Spleen (tissue), 11 donors: ENCODE measurements around the gene ANKZF1. TPM values are rescaled to one million over a fixed set of nuclear protein-coding genes. Genes with fewer than 3 reads are reported as not detected.

Experiments
- DNase-seq: peaks from one replicate; pipeline ENCODE4 v3.0.0-alpha.2; 2020
- H3K27ac ChIP-seq, 8 donors: fragments of 200-600 bp; sonication (generic) in 7 of 8; 1 replicate in 4 of 8; 2 replicates in 4 of 8; pipeline versions ENCODE4 v1.5.0 to v1.8.0; 2016 to 2021; ENCODE audit warnings: inconsistent platforms in 4 of 8, mild to moderate bottlenecking in 4 of 8, moderate library complexity in 1 of 8
- H3K27me3 ChIP-seq, 7 donors: fragments of 200-600 bp; sonication (generic) in 6 of 7; replicated peaks in 1 of 7; 1 replicate in 4 of 7; 2 replicates in 3 of 7; pipeline versions ENCODE4 v1.5.0 to v1.8.0; 2016 to 2021; ENCODE audit warnings: inconsistent platforms in 3 of 7, mild to moderate bottlenecking in 1 of 7
- H3K36me3 ChIP-seq, 6 donors: fragments of 200-600 bp; sonication (generic) in 5 of 6; 1 replicate in 4 of 6; 2 replicates in 2 of 6; pipeline versions ENCODE4 v1.5.0 to v1.8.0; 2016 to 2021; ENCODE audit warnings: inconsistent platforms in 2 of 6
- H3K4me1 ChIP-seq, 6 donors: fragments of 200-600 bp; sonication (generic) in 5 of 6; 1 replicate in 3 of 6; 2 replicates in 3 of 6; pipeline versions ENCODE4 v1.5.0 to v1.8.0; 2016 to 2021; ENCODE audit warnings: inconsistent platforms in 3 of 6
- H3K4me3 ChIP-seq, 8 donors: fragments of 200-600 bp; sonication (generic) in 7 of 8; 1 replicate in 4 of 8; 2 replicates in 4 of 8; pipeline versions ENCODE4 v1.5.0 to v1.8.0; 2016 to 2021; ENCODE audit warnings: inconsistent platforms in 4 of 8, mild to moderate bottlenecking in 4 of 8, moderate library complexity in 2 of 8
- H3K9me3 ChIP-seq, 8 donors: fragments of 200-600 bp; sonication (generic) in 7 of 8; 1 replicate in 4 of 8; 2 replicates in 4 of 8; pipeline versions ENCODE4 v1.5.0 to v1.8.0; 2016 to 2021; ENCODE audit warnings: inconsistent platforms in 4 of 8
- CTCF ChIP-seq, 11 experiments: fragments of 200-600 bp in 7 of 11; fragments of 450-650 bp in 4 of 11; sonication (generic) in 4 of 11; IDR thresholded peaks in 8 of 11; conservative IDR thresholded peaks in 3 of 11; 1 replicate in 7 of 11; 2 replicates in 4 of 11; pipeline versions ENCODE4 v1.4.0 to v1.8.0; 2016 to 2021; ENCODE audit warnings: antibody characterized with exemption in 11 of 11, inconsistent platforms in 4 of 11, mild to moderate bottlenecking in 1 of 11
- POLR2A ChIP-seq, 3 donors: fragments of 450-650 bp; IDR thresholded peaks; one replicate each; pipeline ENCODE4 v1.5.1; 2017; ENCODE audit warnings: antibody characterized with exemption in 3 of 3, mild to moderate bottlenecking in 1 of 3
- POLR2AphosphoS5 ChIP-seq, 3 donors: sonication (generic); formaldehyde crosslinking; IDR thresholded peaks; one replicate each; pipeline ENCODE4 v1.5.1; 2017; ENCODE audit warnings: antibody characterized with exemption in 3 of 3
- WGBS, 5 donors: extraction: QIAGEN DNeasy Blood & Tissue Kit in 3 of 5; methylation state at CpG; one replicate each; pipeline versions ENCODE4 v1.1.5 to v1.1.7; 2013 to 2018; 5-methylcytosine and 5-hydroxymethylcytosine counted together
- intact Hi-C: fragments of 100-400 bp; cut with DNase I; formaldehyde crosslinking; loops from one replicate; pipeline ENCODE4 v1.15.0; 2023; ENCODE audit warnings: low total_unique reads
- polyA plus RNA-seq, 3 donors: library from polyadenylated mRNA; stranded (reverse); fragments of 200-250 nt; gene quantifications; one replicate each; pipeline ENCODE4 v1.2.1, GENCODE V29; 2013
- total RNA-seq, 7 donors: library from RNA; depleted of rRNA in 3 of 7; stranded (reverse); fragments of >200 nt in 3 of 7; fragmentation: NEBNext Ultra II Directional in 4 of 7; extraction: Animal tissue kit (Norgen Biotek cat#: 25700) in 4 of 7; gene quantifications; one replicate each; pipeline versions ENCODE4 v1.1.0 to v1.2.1, GENCODE V29; 2016 to 2021
- donor health status: healthy with polysubstance abuse.
- donor health status: DM: no; HTN: no; CAD: no; lungs with moderate emphysema.
- donor health status: DM: no; HTN: no; CAD: no.
- donor health status: Bipolar disorder and iron deficiency.
- donor health status: healthy.
- donor health status: DM: no; HTN: no; CAD: no.
- donor health status: DM: yes; HTN: yes; CAD: no.

Gene ANKZF1
- total and polyA plus RNA-seq, 10 donors: 30.5 to 141 (median 71.1) TPM

GRCh38 chr2:219284501-219285372 lies 55.1 kb downstream of the ANKZF1 start:
- no peaks in the 10 kb centered on the region for H3K27me3 ChIP-seq
- intact Hi-C loops: no loop called here
- peak; percentile 71 for DNase-seq
- TF ChIP-seq CTCF (IDR thresholded peaks at IDR 0.05 in 8 of 11, conservative IDR thresholded peaks at IDR 0.05 in 3 of 11): no peak
- no peak for TF ChIP-seq POLR2A (IDR thresholded peaks at IDR 0.05)
- no peak for TF ChIP-seq POLR2AphosphoS5 (IDR thresholded peaks at IDR 0.05)
- H3K4me1 ChIP-seq: peaks cover 12 to 65% (median 32%) of the 10 kb centered on the region in 6 donors
- WGBS, 5 donors: 94 to 99% (median 95%) methylated on average over 13 to 16 of the region's 16 CpGs
- peaks cover 0 to 67% (median 49%) of the 10 kb centered on the region in 6 donors for H3K36me3 ChIP-seq
- H3K4me3 ChIP-seq: no peak overlapping the region
- H3K27ac ChIP-seq: peak overlapping the region in 4 of 8 donors; percentile 32 to 62 (median 52)
- no peaks in the 10 kb centered on the region for H3K9me3 ChIP-seq

GRCh38 chr2:219285373-219285735 lies 55.7 kb downstream of the ANKZF1 start:
- H3K9me3 ChIP-seq: no peaks in the 10 kb centered on the region
- TF ChIP-seq POLR2AphosphoS5 (IDR thresholded peaks at IDR 0.05) (no peak), CTCF (IDR thresholded peaks at IDR 0.05 in 8 of 11, conservative IDR thresholded peaks at IDR 0.05 in 3 of 11) (no peak), POLR2A (IDR thresholded peaks at IDR 0.05) (no peak)
- H3K4me1 ChIP-seq: peaks cover 5 to 59% (median 27%) of the 10 kb centered on the region in 6 donors
- H3K36me3 ChIP-seq: peaks cover 0 to 66% (median 49%) of the 10 kb centered on the region in 6 donors
- intact Hi-C loops: no loop called here
- no peak for DNase-seq
- 89 to 95% (median 93%) methylated on average over 11 to 12 of the region's 12 CpGs for WGBS, 5 donors
- no peaks in the 10 kb centered on the region for H3K27me3 ChIP-seq
- peak overlapping the region in 1 of 8 donors; percentile 58 for H3K27ac ChIP-seq
- no peak overlapping the region for H3K4me3 ChIP-seq

- Histone ChIP-seq H3K4me1 (peaks cover 0 to 53% (median 21%) of the 10 kb centered on the region in 6 donors), H3K27ac (peak overlapping the region in 2 of 8 donors; percentile 29 to 58), H3K4me3 (no peak overlapping the region), H3K36me3 (peaks cover 0 to 60% (median 47%) of the 10 kb centered on the region in 6 donors), H3K9me3 (no peaks in the 10 kb centered on the region), H3K27me3 (no peaks in the 10 kb centered on the region)
- TF ChIP-seq POLR2AphosphoS5 (IDR thresholded peaks at IDR 0.05): no peak
- TF ChIP-seq POLR2A (IDR thresholded peaks at IDR 0.05): no peak
- TF ChIP-seq CTCF (IDR thresholded peaks at IDR 0.05 in 8 of 11, conservative IDR thresholded peaks at IDR 0.05 in 3 of 11): no peak
- WGBS, 5 donors: 79 to 94% (median 89%) methylated on average over 14 to 17 of the region's 17 CpGs
- DNase-seq: no peak
- intact Hi-C loops: no loop called here
Measured at GRCh38 chr2:219285894-219286425, 56.4 kb downstream of the ANKZF1 start.

Other genes starting within 250 kb of the ANKZF1 start
- not detected for gene FEV, start 244.6 kb upstream of the ANKZF1 start, total RNA-seq
- gene FEV, start 244.6 kb upstream of the ANKZF1 start, polyA plus RNA-seq: not detected
- not detected for gene CRYBA2, start 236.4 kb upstream of the ANKZF1 start, total RNA-seq
- not detected for gene CRYBA2, start 236.4 kb upstream of the ANKZF1 start, polyA plus RNA-seq
- under 1 TPM in 1 of 7 donors, not detected in 6; 0.28 TPM for gene CFAP65, start 188.3 kb upstream of the ANKZF1 start, total RNA-seq
- gene CFAP65, start 188.3 kb upstream of the ANKZF1 start, polyA plus RNA-seq: not detected
- gene IHH, start 168.9 kb upstream of the ANKZF1 start, total RNA-seq: not detected
- under 1 TPM in 2 of 3 donors, not detected in 1; 0.06 to 0.13 TPM for gene IHH, start 168.9 kb upstream of the ANKZF1 start, polyA plus RNA-seq
- gene NHEJ1, start 69.0 kb upstream of the ANKZF1 start, total RNA-seq: 10 to 100 TPM; 13.3 to 25.9 (median 16.6) TPM
- 1 to 10 TPM; 5.5 to 7.9 (median 7.8) TPM for gene NHEJ1, start 69.0 kb upstream of the ANKZF1 start, polyA plus RNA-seq
- 1 to 10 TPM; 1.5 to 5.0 (median 3.5) TPM for gene SLC23A3, start 59.8 kb upstream of the ANKZF1 start, total RNA-seq
- gene SLC23A3, start 59.8 kb upstream of the ANKZF1 start, polyA plus RNA-seq: 1 to 10 TPM; 1.2 to 2.2 (median 1.3) TPM
- gene CNPPD1, start 52.9 kb upstream of the ANKZF1 start, total RNA-seq: 10 to 100 TPM; 51.3 to 80.8 (median 66.4) TPM
- 10 to 100 TPM; 53.5 to 65.2 (median 65.2) TPM for gene CNPPD1, start 52.9 kb upstream of the ANKZF1 start, polyA plus RNA-seq
- 100 to 1,000 TPM in 2 of 7 donors, 10 to 100 TPM in 5; 51.5 to 101 (median 76.3) TPM for gene RETREG2, start 51.5 kb upstream of the ANKZF1 start, total RNA-seq
- 10 to 100 TPM; 30.0 to 47.2 (median 32.8) TPM for gene RETREG2, start 51.5 kb upstream of the ANKZF1 start, polyA plus RNA-seq
- gene ZFAND2B, start 23.0 kb upstream of the ANKZF1 start, total RNA-seq: 10 to 100 TPM; 46.3 to 77.7 (median 49.8) TPM
- 10 to 100 TPM; 39.4 to 63.6 (median 55.0) TPM for gene ZFAND2B, start 23.0 kb upstream of the ANKZF1 start, polyA plus RNA-seq
- gene ABCB6, start 10.8 kb upstream of the ANKZF1 start, total RNA-seq: 10 to 100 TPM in 5 of 7 donors, 1 to 10 TPM in 2; 8.4 to 19.5 (median 11.4) TPM
- gene ABCB6, start 10.8 kb upstream of the ANKZF1 start, polyA plus RNA-seq: 10 to 100 TPM; 15.9 to 28.7 (median 28.0) TPM
- 10 to 100 TPM; 34.7 to 68.2 (median 47.2) TPM for gene ATG9A, start 170 bp upstream of the ANKZF1 start, total RNA-seq
- gene ATG9A, start 170 bp upstream of the ANKZF1 start, polyA plus RNA-seq: 10 to 100 TPM in 2 of 3 donors, 1 to 10 TPM in 1; 9.4 to 13.8 (median 12.6) TPM
- gene GLB1L, start 15.6 kb downstream of the ANKZF1 start, total RNA-seq: 1 to 10 TPM; 2.3 to 9.6 (median 8.9) TPM
- gene GLB1L, start 15.6 kb downstream of the ANKZF1 start, polyA plus RNA-seq: 1 to 10 TPM; 3.0 to 4.1 (median 3.6) TPM
- gene STK16, start 15.7 kb downstream of the ANKZF1 start, total RNA-seq: 10 to 100 TPM; 17.0 to 30.5 (median 22.8) TPM
- 10 to 100 TPM; 33.6 to 47.6 (median 44.2) TPM for gene STK16, start 15.7 kb downstream of the ANKZF1 start, polyA plus RNA-seq
- gene TUBA4B, start 23.4 kb downstream of the ANKZF1 start, total RNA-seq: not detected
- not detected for gene TUBA4B, start 23.4 kb downstream of the ANKZF1 start, polyA plus RNA-seq
- gene TUBA4A, start 24.1 kb downstream of the ANKZF1 start, total RNA-seq: 100 to 1,000 TPM in 1 of 7 donors, 10 to 100 TPM in 6; 60.2 to 120 (median 73.4) TPM
- 10 to 100 TPM; 70.6 to 89.2 (median 73.4) TPM for gene TUBA4A, start 24.1 kb downstream of the ANKZF1 start, polyA plus RNA-seq
- gene DNAJB2, start 49.6 kb downstream of the ANKZF1 start, total RNA-seq: 10 to 100 TPM; 35.0 to 64.4 (median 54.0) TPM
- 10 to 100 TPM; 31.4 to 67.2 (median 43.2) TPM for gene DNAJB2, start 49.6 kb downstream of the ANKZF1 start, polyA plus RNA-seq
- not detected for gene PTPRN, start 79.6 kb downstream of the ANKZF1 start, total RNA-seq
- gene PTPRN, start 79.6 kb downstream of the ANKZF1 start, polyA plus RNA-seq: under 1 TPM in 2 of 3 donors, not detected in 1; 0.06 to 0.12 TPM
- under 1 TPM in 1 of 7 donors, not detected in 6; 0.83 TPM for gene RESP18, start 102.9 kb downstream of the ANKZF1 start, total RNA-seq
- gene RESP18, start 102.9 kb downstream of the ANKZF1 start, polyA plus RNA-seq: not detected
- 10 to 100 TPM; 46.7 to 65.8 (median 59.2) TPM for gene DNPEP, start 158.1 kb downstream of the ANKZF1 start, total RNA-seq
- gene DNPEP, start 158.1 kb downstream of the ANKZF1 start, polyA plus RNA-seq: 10 to 100 TPM; 74.4 to 92.8 (median 91.7) TPM
- 10 to 100 TPM in 3 of 7 donors, 1 to 10 TPM in 4; 4.3 to 18.1 (median 8.3) TPM for gene DES, start 188.6 kb downstream of the ANKZF1 start, total RNA-seq
- gene DES, start 188.6 kb downstream of the ANKZF1 start, polyA plus RNA-seq: 10 to 100 TPM; 10.8 to 24.7 (median 14.1) TPM
- 1 to 10 TPM in 6 of 7 donors, under 1 TPM in 1; 0.74 to 4.5 (median 2.3) TPM for gene SPEG, start 205.0 kb downstream of the ANKZF1 start, total RNA-seq
- 1 to 10 TPM; 4.4 to 8.2 (median 4.9) TPM for gene SPEG, start 205.0 kb downstream of the ANKZF1 start, polyA plus RNA-seq